Esophagus muscularis mucosa (tissue), 4 donors: Measurements from ENCODE around the gene ZBTB44. TPM values are rescaled to one million over a fixed set of nuclear protein-coding genes. Genes with fewer than 3 reads are reported as not detected.
"Not testable (repeated sequence)": the region's sequence is repeated elsewhere in the genome, so short reads cannot be mapped to it uniquely, and the experiment has no call there.

Source experiments
- DNase-seq: peaks from one replicate; pipeline ENCODE4 v3.0.0-alpha.2; 2017; ENCODE audit errors: extremely low spot score
- H3K27ac ChIP-seq, 4 donors: fragments of 200-600 bp; sonication (generic); replicated peaks in 1 of 4; 1 replicate in 3 of 4; 2 replicates in 1 of 4; pipeline ENCODE4 v1.5.1; 2016 to 2019; ENCODE audit warnings: mild to moderate bottlenecking in 1 of 4
- H3K27me3 ChIP-seq, 4 donors: fragments of 200-600 bp; sonication (generic); one replicate each; pipeline versions ENCODE4 v1.5.1 to v1.6.0; 2016 to 2019
- H3K36me3 ChIP-seq, 4 donors: fragments of 200-600 bp; sonication (generic); one replicate each; pipeline ENCODE4 v1.5.1; 2016 to 2019
- H3K4me1 ChIP-seq, 4 donors: fragments of 200-600 bp; sonication (generic); one replicate each; pipeline ENCODE4 v1.5.1; 2016 to 2019
- H3K4me3 ChIP-seq, 4 donors: fragments of 200-600 bp; sonication (generic); 1 replicate in 2 of 4; 2 replicates in 2 of 4; pipeline ENCODE4 v1.5.1; 2016 to 2019; ENCODE audit warnings: mild to moderate bottlenecking in 4 of 4, moderate library complexity in 1 of 4
- H3K9me3 ChIP-seq, 4 donors: fragments of 200-600 bp; sonication (generic); 1 replicate in 3 of 4; 2 replicates in 1 of 4; pipeline ENCODE4 v1.5.1; 2016 to 2019
- CTCF ChIP-seq, 3 experiments: fragments of 200-600 bp in 2 of 3; fragments of 450-650 bp in 1 of 3; sonication (generic) in 2 of 3; IDR thresholded peaks; one replicate each; pipeline ENCODE4 v1.5.1; 2017 to 2019; ENCODE audit warnings: antibody characterized with exemption in 3 of 3, mild to moderate bottlenecking in 2 of 3, moderate library complexity in 1 of 3
- EP300 ChIP-seq: sonication (generic); formaldehyde crosslinking; IDR thresholded peaks from one replicate; pipeline ENCODE4 v1.6.1; 2017; ENCODE audit warnings: antibody characterized with exemption
- POLR2A ChIP-seq: fragments of 450-650 bp; IDR thresholded peaks from one replicate; pipeline ENCODE4 v1.6.1; 2017; ENCODE audit warnings: antibody characterized with exemption, moderate library complexity, mild to moderate bottlenecking, low read depth
- POLR2AphosphoS5 ChIP-seq, 2 donors: sonication (generic); formaldehyde crosslinking; IDR thresholded peaks; one replicate each; pipeline ENCODE4 v1.6.1; 2017; ENCODE audit warnings: antibody characterized with exemption in 2 of 2
- WGBS: methylation state at CpG from one replicate; pipeline ENCODE4 v1.1.5; 2018; 5-methylcytosine and 5-hydroxymethylcytosine counted together
- intact Hi-C: fragments of 100-400 bp; cut with DNase I; formaldehyde crosslinking; loops from one replicate; pipeline ENCODE4 v1.15.1; 2023
- total RNA-seq, 4 donors: library from RNA; depleted of rRNA; stranded (reverse); fragments of >200 nt; gene quantifications; one replicate each; pipeline versions ENCODE4 v1.1.0 to v1.2.1, GENCODE V29; 2016

ZBTB44 gene
- total RNA-seq, 4 donors from 2014 or later = 50.4 to 86.4 (median 65.3) TPM

GRCh38 chr11:130261571-130261970 is 53.1 kb downstream of the ZBTB44 start:
- Histone ChIP-seq H3K4me3 (no peak overlapping the region), H3K27me3 (no peaks in the 10 kb centered on the region), H3K36me3 (peaks cover 5 to 37% (median 28%) of the 10 kb centered on the region in 4 donors), H3K27ac (no peak overlapping the region), H3K9me3 (peaks cover 0 to 8% (median 0%) of the 10 kb centered on the region in 4 donors), H3K4me1 (peaks cover 0 to 12% (median 2%) of the 10 kb centered on the region in 4 donors)
- DNase-seq = no peak
- 92% methylated on average over 5 of the region's 5 CpGs for WGBS
- intact Hi-C loops = no loop called here
- no peak for TF ChIP-seq EP300
- no peak for TF ChIP-seq POLR2A
- TF ChIP-seq CTCF (IDR thresholded peaks at IDR 0.05) = no peak
- TF ChIP-seq POLR2AphosphoS5 (IDR thresholded peaks at IDR 0.05) = no peak

GRCh38 chr11:130260742-130261141 is 54.0 kb downstream of the ZBTB44 start:
- Histone ChIP-seq H3K4me3 (no peak overlapping the region), H3K27ac (no peak overlapping the region), H3K4me1 (peaks cover 0 to 12% (median 2%) of the 10 kb centered on the region in 4 donors), H3K27me3 (no peaks in the 10 kb centered on the region), H3K36me3 (peaks cover 5 to 36% (median 23%) of the 10 kb centered on the region in 4 donors), H3K9me3 (peaks cover 0 to 8% (median 0%) of the 10 kb centered on the region in 4 donors)
- TF ChIP-seq POLR2AphosphoS5 (IDR thresholded peaks at IDR 0.05) = no peak
- no peak for TF ChIP-seq CTCF (IDR thresholded peaks at IDR 0.05)
- no peak for TF ChIP-seq EP300
- TF ChIP-seq POLR2A = no peak
- intact Hi-C loops = no loop called here
- DNase-seq = no peak
- WGBS = 95% methylated on average over 6 of the region's 6 CpGs

GRCh38 chr11:130260080-130260627 is 54.6 kb downstream of the ZBTB44 start:
- intact Hi-C loops = no loop called here

GRCh38 chr11:130251763-130252162 is 63.0 kb downstream of the ZBTB44 start:
- DNase-seq, H3K27ac ChIP-seq, intact Hi-C loops, H3K27me3 ChIP-seq, H3K4me3 ChIP-seq, H3K36me3 ChIP-seq, H3K9me3 ChIP-seq: not testable (repeated sequence)
- 96% methylated on average over 1 of the region's 1 CpG for WGBS
- H3K4me1 ChIP-seq = peaks cover 5 to 16% (median 14%) of the 10 kb centered on the region in 4 donors

More at GRCh38 chr11:130260080-130260627, 54.6 kb downstream of the ZBTB44 start:
- WGBS = 99% methylated on average over 2 of the region's 2 CpGs
- Histone ChIP-seq H3K27ac (no peak overlapping the region), H3K9me3 (peaks cover 0 to 8% (median 0%) of the 10 kb centered on the region in 4 donors), H3K27me3 (no peaks in the 10 kb centered on the region), H3K36me3 (peaks cover 5 to 32% (median 22%) of the 10 kb centered on the region in 4 donors), H3K4me1 (peaks cover 0 to 12% (median 2%) of the 10 kb centered on the region in 4 donors), H3K4me3 (no peak overlapping the region)
- TF ChIP-seq EP300 (no peak), POLR2A (no peak), CTCF (IDR thresholded peaks at IDR 0.05) (no peak), POLR2AphosphoS5 (IDR thresholded peaks at IDR 0.05) (no peak)
- DNase-seq = no peak

GRCh38 chr11:130249929-130250328 is 64.8 kb downstream of the ZBTB44 start:
- H3K36me3 ChIP-seq, intact Hi-C loops, H3K4me3 ChIP-seq, H3K27me3 ChIP-seq, H3K9me3 ChIP-seq, H3K27ac ChIP-seq, DNase-seq: not testable (repeated sequence)
- WGBS = 80% methylated on average over 1 of the region's 5 CpGs
- peaks cover 9 to 22% (median 20%) of the 10 kb centered on the region in 4 donors for H3K4me1 ChIP-seq

- Histone ChIP-seq H3K4me3 (no peak overlapping the region), H3K9me3 (no peaks in the 10 kb centered on the region), H3K27ac (no peak overlapping the region), H3K36me3 (peaks cover 0 to 9% (median 0%) of the 10 kb centered on the region in 4 donors), H3K4me1 (peaks cover 9 to 22% (median 20%) of the 10 kb centered on the region in 4 donors), H3K27me3 (no peaks in the 10 kb centered on the region)
- intact Hi-C loops = no loop called here
- no peak for DNase-seq
- 96% methylated on average over 5 of the region's 5 CpGs for WGBS
- no peak for TF ChIP-seq POLR2AphosphoS5 (IDR thresholded peaks at IDR 0.05)
- no peak for TF ChIP-seq POLR2A
- no peak for TF ChIP-seq CTCF (IDR thresholded peaks at IDR 0.05)
- no peak for TF ChIP-seq EP300
Observed at GRCh38 chr11:130249371-130249770, 65.3 kb downstream of the ZBTB44 start.
